ENCODE measurements around the gene LIX1L. TPM values are rescaled to one million over a fixed set of nuclear protein-coding genes. Genes with fewer than 3 reads are reported as not detected.

Gene LIX1L
- total RNA-seq, 1 experiment from 2014 or later = 12.4 TPM

DNA sequence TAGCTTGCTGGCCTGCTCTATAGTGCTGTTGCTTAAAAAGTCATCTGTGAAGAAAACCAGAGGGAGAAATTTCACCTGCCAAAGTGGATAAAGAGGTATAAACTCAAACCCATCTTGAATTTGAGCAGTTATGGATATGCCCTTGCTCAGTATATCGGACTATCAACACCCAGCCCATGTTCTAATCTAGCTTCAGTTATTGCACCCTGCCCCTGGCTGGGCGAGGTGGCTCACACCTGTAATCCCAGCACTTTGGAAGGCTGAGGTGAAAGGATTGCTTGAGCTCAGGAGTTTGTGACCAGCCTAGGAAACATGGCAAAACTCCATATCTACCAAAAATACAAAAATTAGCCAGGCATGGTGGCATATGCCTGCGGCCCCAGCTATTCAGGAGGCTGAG is 13.3 kb downstream of the LIX1L start:
- Histone ChIP-seq H3K4me1 (ENCODE audit: control insufficient read depth in 1 of 2, insufficient read depth in 2 of 2, low read length in 2 of 2) (peaks cover 0 to 3% of the 10 kb centered on the region in 2 experiments; a peak in 1 of 4 replicates), H3K9ac (ENCODE audit: low read length) (no peak overlapping the region), H4K20me1 (ENCODE audit: insufficient read depth) (no peaks in the 10 kb centered on the region), H3K9me3 (ENCODE audit: control insufficient read depth in 1 of 2, insufficient read depth in 1 of 2, low read depth in 1 of 2, low read length in 2 of 2) (no peaks in the 10 kb centered on the region), H3K9me2 (ENCODE audit: insufficient read depth) (no peaks in the 10 kb centered on the region), H3K79me2 (ENCODE audit: insufficient read depth, low read length) (no peaks in the 10 kb centered on the region), H3K4me2 (ENCODE audit: low read length) (no peak overlapping the region), H3K36me3 (ENCODE audit: control insufficient read depth in 1 of 2, insufficient read depth in 2 of 2, low read length in 2 of 2) (no peaks in the 10 kb centered on the region), H2AFZ (ENCODE audit: low read depth, low read length, poor library complexity, severe bottlenecking) (no peak overlapping the region), H3K4me3 (replicated peaks in 1 of 2; ENCODE audit: low read depth in 1 of 2, low read length in 2 of 2) (no peak overlapping the region), H3K27ac (ENCODE audit: low read depth, low read length) (no peak overlapping the region), H3K27me3 (ENCODE audit: insufficient read depth, low read length) (no peaks in the 10 kb centered on the region)
- RAD21 ChIA-PET (ENCODE audit: low non-redundant PET in 1 of 2, low total read pairs in 2 of 2, uncharacterized antibody in 2 of 2, unreplicated experiment in 2 of 2) = no interaction called here
- CTCF ChIA-PET = no interaction called here
- ATAC-seq = no peak
- POLR2A ChIA-PET = no interaction called here
- BruUV-seq (replicated peaks) = no TSS peak
- no peak for DNase-seq (ENCODE audit: low read depth, low spot score)
- TF ChIP-seq, protein P1, sequence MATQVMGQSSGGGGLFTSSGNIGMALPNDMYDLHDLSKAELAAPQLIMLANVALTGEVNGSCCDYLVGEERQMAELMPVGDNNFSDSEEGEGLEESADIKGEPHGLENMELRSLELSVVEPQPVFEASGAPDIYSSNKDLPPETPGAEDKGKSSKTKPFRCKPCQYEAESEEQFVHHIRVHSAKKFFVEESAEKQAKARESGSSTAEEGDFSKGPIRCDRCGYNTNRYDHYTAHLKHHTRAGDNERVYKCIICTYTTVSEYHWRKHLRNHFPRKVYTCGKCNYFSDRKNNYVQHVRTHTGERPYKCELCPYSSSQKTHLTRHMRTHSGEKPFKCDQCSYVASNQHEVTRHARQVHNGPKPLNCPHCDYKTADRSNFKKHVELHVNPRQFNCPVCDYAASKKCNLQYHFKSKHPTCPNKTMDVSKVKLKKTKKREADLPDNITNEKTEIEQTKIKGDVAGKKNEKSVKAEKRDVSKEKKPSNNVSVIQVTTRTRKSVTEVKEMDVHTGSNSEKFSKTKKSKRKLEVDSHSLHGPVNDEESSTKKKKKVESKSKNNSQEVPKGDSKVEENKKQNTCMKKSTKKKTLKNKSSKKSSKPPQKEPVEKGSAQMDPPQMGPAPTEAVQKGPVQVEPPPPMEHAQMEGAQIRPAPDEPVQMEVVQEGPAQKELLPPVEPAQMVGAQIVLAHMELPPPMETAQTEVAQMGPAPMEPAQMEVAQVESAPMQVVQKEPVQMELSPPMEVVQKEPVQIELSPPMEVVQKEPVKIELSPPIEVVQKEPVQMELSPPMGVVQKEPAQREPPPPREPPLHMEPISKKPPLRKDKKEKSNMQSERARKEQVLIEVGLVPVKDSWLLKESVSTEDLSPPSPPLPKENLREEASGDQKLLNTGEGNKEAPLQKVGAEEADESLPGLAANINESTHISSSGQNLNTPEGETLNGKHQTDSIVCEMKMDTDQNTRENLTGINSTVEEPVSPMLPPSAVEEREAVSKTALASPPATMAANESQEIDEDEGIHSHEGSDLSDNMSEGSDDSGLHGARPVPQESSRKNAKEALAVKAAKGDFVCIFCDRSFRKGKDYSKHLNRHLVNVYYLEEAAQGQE (IDR thresholded peaks at IDR 0.05; ENCODE audit: low read depth) = no peak
- no peak for TF ChIP-seq POLR2A (IDR thresholded peaks at IDR 0.05; ENCODE audit: borderline replicate concordance, extremely low read depth, insufficient read depth, insufficient read length)
- TF ChIP-seq EZH2phosphoT487 (IDR thresholded peaks at IDR 0.05; ENCODE audit: borderline replicate concordance) = no peak
- TF ChIP-seq, protein P2, sequence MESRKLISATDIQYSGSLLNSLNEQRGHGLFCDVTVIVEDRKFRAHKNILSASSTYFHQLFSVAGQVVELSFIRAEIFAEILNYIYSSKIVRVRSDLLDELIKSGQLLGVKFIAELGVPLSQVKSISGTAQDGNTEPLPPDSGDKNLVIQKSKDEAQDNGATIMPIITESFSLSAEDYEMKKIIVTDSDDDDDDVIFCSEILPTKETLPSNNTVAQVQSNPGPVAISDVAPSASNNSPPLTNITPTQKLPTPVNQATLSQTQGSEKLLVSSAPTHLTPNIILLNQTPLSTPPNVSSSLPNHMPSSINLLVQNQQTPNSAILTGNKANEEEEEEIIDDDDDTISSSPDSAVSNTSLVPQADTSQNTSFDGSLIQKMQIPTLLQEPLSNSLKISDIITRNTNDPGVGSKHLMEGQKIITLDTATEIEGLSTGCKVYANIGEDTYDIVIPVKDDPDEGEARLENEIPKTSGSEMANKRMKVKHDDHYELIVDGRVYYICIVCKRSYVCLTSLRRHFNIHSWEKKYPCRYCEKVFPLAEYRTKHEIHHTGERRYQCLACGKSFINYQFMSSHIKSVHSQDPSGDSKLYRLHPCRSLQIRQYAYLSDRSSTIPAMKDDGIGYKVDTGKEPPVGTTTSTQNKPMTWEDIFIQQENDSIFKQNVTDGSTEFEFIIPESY (IDR thresholded peaks at IDR 0.05; ENCODE audit: extremely low read depth, insufficient replicate concordance, low read length) = no peak
- intact Hi-C loops (cut with micrococcal nuclease) = loop anchor here (10.0 kb wide), 1 partner anchor 60 kb away; no protein-coding TSS in a partner anchor

All from HCT116 (cell line).